K562 (cell line): Measurements from ENCODE around the gene PHACTR3. TPM values are rescaled to one million over a fixed set of nuclear protein-coding genes. Genes with fewer than 3 reads are reported as not detected.

Experiments used
- ARID3A ChIP-seq: IDR thresholded peaks from 2 replicates; pipeline ENCODE4 v1.6.1; 2012; ENCODE audit warnings: low read depth, low read length, improper control_type of control experiment, borderline replicate concordance
- FOXA1 ChIP-seq: fragments of 450-650 bp; IDR thresholded peaks from 2 replicates; pipeline ENCODE4 v1.6.1; 2016; ENCODE audit warnings: mild to moderate bottlenecking, borderline replicate concordance
- FOXJ2 ChIP-seq: fragments of 200-800 bp; sonication (Bioruptor generic); IDR thresholded peaks from 2 replicates; pipeline ENCODE4 v1.6.1; 2016; ENCODE audit warnings: missing genetic modification characterization, missing compliant biosample characterization
- MITF ChIP-seq: IDR thresholded peaks from 2 replicates; pipeline ENCODE4 v1.6.1; 2014; ENCODE audit warnings: antibody characterized with exemption
- NR1H2 ChIP-seq: sonication (generic); formaldehyde crosslinking; IDR thresholded peaks from 2 replicates; pipeline ENCODE4 v1.4.0; 2020; ENCODE audit warnings: mild to moderate bottlenecking, missing genetic modification reagents
- PRPF4 ChIP-seq: fragments of 200-400 bp; formaldehyde crosslinking; IDR thresholded peaks from one replicate; pipeline ENCODE4 v1.6.1; 2017; ENCODE audit warnings: low read length, low read depth, mild to moderate bottlenecking; ENCODE audit not compliant: insufficient read depth, poor library complexity, severe bottlenecking
- PTTG1 ChIP-seq: fragments of 450-650 bp; IDR thresholded peaks from 2 replicates; pipeline ENCODE4 v1.6.1; 2016; ENCODE audit warnings: low read depth, mild to moderate bottlenecking, missing genetic modification characterization, missing compliant biosample characterization
- ZNF197 ChIP-seq: fragments of 200-800 bp; sonication (Bioruptor generic); IDR thresholded peaks from 2 replicates; pipeline ENCODE4 v1.6.1; 2016; ENCODE audit warnings: low read depth, missing genetic modification characterization, missing compliant biosample characterization
- ZNF398 ChIP-seq: fragments of 250-450 bp; sonication (Bioruptor Pico); IDR thresholded peaks from 2 replicates; pipeline ENCODE4 v1.8.0; 2021; ENCODE audit warnings: moderate library complexity, mild to moderate bottlenecking, inconsistent platforms
- ZNF717 ChIP-seq: fragments of 250-450 bp; sonication (Bioruptor Pico); IDR thresholded peaks from 2 replicates; pipeline ENCODE4 v1.5.0; 2021
- polyA plus RNA-seq, 8 experiments: library from polyadenylated mRNA; depleted of rRNA in 4 of 8; stranded (reverse) in 5 of 8; unstranded in 3 of 8; fragments of >200 nt; fragmentation: Nextera tagmentation in 2 of 8; fragmentation: Illumina TruSeq in 1 of 8; extraction: Ambion mirVana in 2 of 8; extraction: Trizol in 1 of 8; gene quantifications; 2 replicates each; pipeline versions ENCODE4 v1.2.1 to v1.2.3, GENCODE V29; 2011 to 2014; ENCODE audit warnings: inconsistent platforms in 1 of 8, missing spikeins in 1 of 8
- total RNA-seq, 7 experiments: library from RNA; depleted of rRNA in 6 of 7; stranded (reverse); fragments of >200 nt in 6 of 7; fragmentation: Illumina TruSeq in 2 of 7; extraction: Trizol in 2 of 7; gene quantifications; 2 replicates each; pipeline versions ENCODE4 v1.2.1 to v1.2.3, GENCODE V29; 2011 to 2021; ENCODE audit warnings: low replicate concordance in 1 of 7

The PHACTR3 gene
- total and polyA plus RNA-seq, 9 of the 15 experiments (the other 6 are each of a cell fraction or from before 2014, with no cell fraction given): not detected

- TF ChIP-seq PTTG1 (no peak), ARID3A (no peak), PRPF4 (no peak), FOXA1 (no peak), MITF (no peak), ZNF398 (no peak), FOXJ2 (tag) (no peak), ZNF717 (no peak), NR1H2 (CRISPR knock-in tag) (no peak), ZNF197 (CRISPR knock-in tag) (no peak)
Observed at GRCh38 chr20:59561614-59562277, 42.6 kb upstream of the PHACTR3 start (continued).
